ENCODE data around the gene L3MBTL2.
"Not testable (repeated sequence)": the region's sequence is repeated elsewhere in the genome, so short reads cannot be mapped to it uniquely, and the experiment has no call there.

The L3MBTL2 gene

GRCh38 chr22:41204992-41205900 is at the start of gene L3MBTL2:
L3MBTL2 (plus strand) TSS chr22:41205312; CDS start chr22:41205363, 51 bp downstream.
- DNase-seq = peak; percentile 95 to 97

DNA sequence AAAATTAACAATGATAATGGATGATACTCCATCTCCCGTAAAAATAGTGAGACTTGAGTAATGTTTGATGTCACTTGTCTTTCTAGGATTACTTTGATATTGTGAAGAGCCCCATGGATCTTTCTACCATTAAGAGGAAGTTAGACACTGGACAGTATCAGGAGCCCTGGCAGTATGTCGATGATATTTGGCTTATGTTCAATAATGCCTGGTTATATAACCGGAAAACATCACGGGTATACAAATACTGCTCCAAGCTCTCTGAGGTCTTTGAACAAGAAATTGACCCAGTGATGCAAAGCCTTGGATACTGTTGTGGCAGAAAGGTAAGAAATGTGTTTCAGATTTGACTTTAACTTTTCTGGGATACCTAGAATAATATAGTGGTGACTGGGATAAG is 48.0 kb upstream of the L3MBTL2 start:
- DNase-seq = no peak

- no peak for DNase-seq
These were observed 36.0 kb upstream of the L3MBTL2 start for GRCh38 chr22:41169157-41169556.

DNA sequence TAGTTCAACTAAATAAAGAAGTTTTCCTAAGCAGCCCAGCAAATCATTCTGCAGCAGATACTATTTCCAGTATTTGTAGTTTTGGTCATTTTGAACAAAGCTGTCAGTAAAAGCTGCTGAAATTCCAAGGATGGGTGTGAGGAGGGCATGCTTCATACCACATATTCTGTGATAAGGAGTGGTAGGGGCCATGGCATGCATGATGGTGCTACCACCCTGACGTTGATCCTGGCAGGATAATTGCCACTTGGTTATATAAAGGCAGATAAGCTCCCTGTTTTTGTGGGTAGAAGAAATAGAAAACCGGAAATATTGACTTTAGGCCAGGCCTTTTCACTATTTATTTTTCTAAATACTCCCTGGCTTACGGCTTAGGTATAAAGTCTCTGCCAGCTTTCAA is 33.1 kb upstream of the L3MBTL2 start:
- no peak for DNase-seq

DNA sequence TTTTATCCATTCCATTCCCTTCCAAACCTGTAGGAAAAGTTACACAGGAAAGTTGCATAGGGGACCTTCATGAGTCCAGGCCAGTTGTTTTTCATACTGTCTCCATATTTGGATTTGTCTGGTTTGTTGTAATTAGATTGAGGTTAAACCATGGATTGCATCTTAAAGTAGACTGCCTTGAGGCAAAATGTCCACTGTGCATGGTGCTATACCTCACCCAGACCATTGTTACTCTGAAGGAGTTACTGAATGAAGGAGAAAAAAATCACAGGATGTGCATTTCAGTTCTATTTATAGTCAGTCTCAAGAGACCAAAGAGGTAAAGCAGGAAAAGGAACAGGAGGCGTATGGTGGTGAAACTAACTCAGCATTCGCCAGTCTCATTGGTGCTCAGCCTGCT is 29.6 kb upstream of the L3MBTL2 start:
- no peak for DNase-seq

DNA sequence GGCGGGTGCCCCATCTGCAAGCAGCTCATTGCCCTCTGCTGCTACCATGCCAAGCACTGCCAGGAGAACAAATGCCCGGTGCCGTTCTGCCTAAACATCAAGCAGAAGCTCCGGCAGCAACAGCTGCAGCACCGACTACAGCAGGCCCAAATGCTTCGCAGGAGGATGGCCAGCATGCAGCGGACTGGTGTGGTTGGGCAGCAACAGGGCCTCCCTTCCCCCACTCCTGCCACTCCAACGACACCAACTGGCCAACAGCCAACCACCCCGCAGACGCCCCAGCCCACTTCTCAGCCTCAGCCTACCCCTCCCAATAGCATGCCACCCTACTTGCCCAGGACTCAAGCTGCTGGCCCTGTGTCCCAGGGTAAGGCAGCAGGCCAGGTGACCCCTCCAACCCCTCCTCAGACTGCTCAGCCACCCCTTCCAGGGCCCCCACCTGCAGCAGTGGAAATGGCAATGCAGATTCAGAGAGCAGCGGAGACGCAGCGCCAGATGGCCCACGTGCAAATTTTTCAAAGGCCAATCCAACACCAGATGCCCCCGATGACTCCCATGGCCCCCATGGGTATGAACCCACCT is 28.0 kb upstream of the L3MBTL2 start:
- no peak for DNase-seq

DNA sequence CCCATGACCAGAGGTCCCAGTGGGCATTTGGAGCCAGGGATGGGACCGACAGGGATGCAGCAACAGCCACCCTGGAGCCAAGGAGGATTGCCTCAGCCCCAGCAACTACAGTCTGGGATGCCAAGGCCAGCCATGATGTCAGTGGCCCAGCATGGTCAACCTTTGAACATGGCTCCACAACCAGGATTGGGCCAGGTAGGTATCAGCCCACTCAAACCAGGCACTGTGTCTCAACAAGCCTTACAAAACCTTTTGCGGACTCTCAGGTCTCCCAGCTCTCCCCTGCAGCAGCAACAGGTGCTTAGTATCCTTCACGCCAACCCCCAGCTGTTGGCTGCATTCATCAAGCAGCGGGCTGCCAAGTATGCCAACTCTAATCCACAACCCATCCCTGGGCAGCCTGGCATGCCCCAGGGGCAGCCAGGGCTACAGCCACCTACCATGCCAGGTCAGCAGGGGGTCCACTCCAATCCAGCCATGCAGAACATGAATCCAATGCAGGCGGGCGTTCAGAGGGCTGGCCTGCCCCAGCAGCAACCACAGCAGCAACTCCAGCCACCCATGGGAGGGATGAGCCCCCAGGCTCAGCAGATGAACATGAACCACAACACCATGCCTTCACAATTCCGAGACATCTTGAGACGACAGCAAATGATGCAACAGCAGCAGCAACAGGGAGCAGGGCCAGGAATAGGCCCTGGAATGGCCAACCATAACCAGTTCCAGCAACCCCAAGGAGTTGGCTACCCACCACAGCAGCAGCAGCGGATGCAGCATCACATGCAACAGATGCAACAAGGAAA is 27.3 kb upstream of the L3MBTL2 start:
- DNase-seq = no peak

DNA sequence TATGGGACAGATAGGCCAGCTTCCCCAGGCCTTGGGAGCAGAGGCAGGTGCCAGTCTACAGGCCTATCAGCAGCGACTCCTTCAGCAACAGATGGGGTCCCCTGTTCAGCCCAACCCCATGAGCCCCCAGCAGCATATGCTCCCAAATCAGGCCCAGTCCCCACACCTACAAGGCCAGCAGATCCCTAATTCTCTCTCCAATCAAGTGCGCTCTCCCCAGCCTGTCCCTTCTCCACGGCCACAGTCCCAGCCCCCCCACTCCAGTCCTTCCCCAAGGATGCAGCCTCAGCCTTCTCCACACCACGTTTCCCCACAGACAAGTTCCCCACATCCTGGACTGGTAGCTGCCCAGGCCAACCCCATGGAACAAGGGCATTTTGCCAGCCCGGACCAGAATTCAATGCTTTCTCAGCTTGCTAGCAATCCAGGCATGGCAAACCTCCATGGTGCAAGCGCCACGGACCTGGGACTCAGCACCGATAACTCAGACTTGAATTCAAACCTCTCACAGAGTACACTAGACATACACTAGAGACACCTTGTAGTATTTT is 26.6 kb upstream of the L3MBTL2 start:
- peak in 1 of 2 donors; percentile 49 for DNase-seq

GRCh38 chr22:41180362-41180761 is 24.8 kb upstream of the L3MBTL2 start:
- DNase-seq = not testable (repeated sequence)

GRCh38 chr22:41180926-41181325 is 24.2 kb upstream of the L3MBTL2 start:
- no peak for DNase-seq

GRCh38 chr22:41181349-41182241 is 23.5 kb upstream of the L3MBTL2 start:
- DNase-seq = no peak

GRCh38 chr22:41184679-41185078 is 20.4 kb upstream of the L3MBTL2 start:
- DNase-seq = no peak

- DNase-seq = no peak
These were observed 13.6 kb upstream of the L3MBTL2 start for GRCh38 chr22:41191467-41191866.

- no peak for DNase-seq
These were observed 11.3 kb upstream of the L3MBTL2 start for GRCh38 chr22:41193829-41194228.

- DNase-seq = peak; percentile 68 to 82
These were observed 7.8 kb upstream of the L3MBTL2 start for GRCh38 chr22:41197038-41197972.

GRCh38 chr22:41198027-41198580 is 7.0 kb upstream of the L3MBTL2 start:
- no peak for DNase-seq

- no peak for DNase-seq
These were observed 4.0 kb upstream of the L3MBTL2 start for GRCh38 chr22:41201141-41201540.

GRCh38 chr22:41203118-41203517 is 2.0 kb upstream of the L3MBTL2 start:
- DNase-seq = no peak

DNA sequence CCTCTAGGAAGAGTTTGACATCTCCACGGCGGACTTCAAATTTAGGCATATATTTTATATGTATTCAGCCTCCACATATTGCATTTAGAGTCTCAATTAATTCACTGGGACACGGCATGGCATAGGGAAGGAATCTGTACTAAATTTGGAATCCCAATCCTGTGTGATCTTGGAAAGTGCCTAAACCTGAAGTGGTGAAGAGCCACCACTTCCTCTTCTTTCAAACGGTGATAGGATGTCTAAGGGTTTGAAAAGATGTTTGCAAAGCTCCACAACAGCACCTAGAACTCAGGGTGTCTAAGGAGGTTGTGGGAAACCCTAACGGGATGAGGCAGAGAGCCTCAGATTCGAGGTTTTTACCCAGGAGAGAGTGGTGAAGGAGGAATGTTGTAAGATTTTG is 1.0 kb upstream of the L3MBTL2 start:
- DNase-seq = no peak

DNA sequence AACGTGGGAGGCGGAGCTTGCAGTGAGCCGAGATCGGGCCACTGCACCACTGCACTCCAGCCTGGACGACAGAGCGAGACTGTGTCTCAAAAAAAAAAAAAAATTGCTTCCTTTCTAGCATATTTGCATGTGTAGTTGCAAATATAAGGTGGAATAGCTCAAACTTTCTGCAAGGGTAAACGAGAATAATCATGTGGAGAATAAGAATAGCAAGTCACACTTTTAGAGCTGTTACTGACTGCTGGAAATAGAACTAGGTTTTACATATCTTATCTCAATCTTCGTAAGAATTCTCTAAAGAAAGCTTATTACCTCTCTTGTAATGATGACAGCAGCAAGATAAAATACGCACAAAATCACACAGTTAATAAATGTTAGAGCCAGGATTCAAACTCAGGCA is 1.6 kb downstream of the L3MBTL2 start:
- DNase-seq = no peak

DNA sequence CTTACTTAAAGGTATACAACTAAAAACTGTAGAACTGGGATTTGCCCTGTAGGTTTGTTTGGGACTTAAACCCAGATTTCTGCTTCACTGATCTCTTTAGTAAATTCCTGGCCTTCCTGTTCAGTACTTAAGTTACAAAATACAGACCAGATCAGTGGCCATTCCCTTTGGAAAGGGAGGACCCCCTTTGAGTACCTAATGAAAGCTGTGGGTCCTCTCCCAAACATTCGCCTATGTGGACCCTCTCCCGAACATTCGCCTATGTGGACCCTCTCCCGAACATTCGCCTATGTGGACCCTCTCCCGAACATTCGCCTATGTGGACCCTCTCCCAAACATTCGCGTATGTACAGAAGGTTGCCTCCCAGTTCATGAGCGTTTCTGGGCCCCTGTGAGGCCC is 10.3 kb downstream of the L3MBTL2 start:
- no peak for DNase-seq

All from hippocampal formation (tissue), 2 donors.